ENCODE results near the gene ELOA.
A peak's percentile ranks its signal among the peaks of the same experiment; 100 is the strongest.
"Not testable (repeated sequence)": the region's sequence is repeated elsewhere in the genome, so short reads cannot be mapped to it uniquely, and the experiment has no call there.

The ELOA gene

GRCh38 chr1:23800400-23801337, 57.4 kb downstream of the ELOA start, which contains the start of gene GALE:
Gene GALE (minus strand): TSS chr1:23800754. CDS start chr1:23799007, 1,747 bp downstream.
- DNase-seq (ENCODE audit: low spot score): peak; percentile 97

- DNase-seq (ENCODE audit: low spot score): no peak
Observed at GRCh38 chr1:23801338-23801748, 58.1 kb downstream of the ELOA start.

GRCh38 chr1:23801876-23802275, 58.6 kb downstream of the ELOA start:
- DNase-seq (ENCODE audit: low spot score): no peak

- DNase-seq (ENCODE audit: low spot score): not testable (repeated sequence)
Observed at GRCh38 chr1:23802809-23803342, 59.6 kb downstream of the ELOA start.

DNA sequence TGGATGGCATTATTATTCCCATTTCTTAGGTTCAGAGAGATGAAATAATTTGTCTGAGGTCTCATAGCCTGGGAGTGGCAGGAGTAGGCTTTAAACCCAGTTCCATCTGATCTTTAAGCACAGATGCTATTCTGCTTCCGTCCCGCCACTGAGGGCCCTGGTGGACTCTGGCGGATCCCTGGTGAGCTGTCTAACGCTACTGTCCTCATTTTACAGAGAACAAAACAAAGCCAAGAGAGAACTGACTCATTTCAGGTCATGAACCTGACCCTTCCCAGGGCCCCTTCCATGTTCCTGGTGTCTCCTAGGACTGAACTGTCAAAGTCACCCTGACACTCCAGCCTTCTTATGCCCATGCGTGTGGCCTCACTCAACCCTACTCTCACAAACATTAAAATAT, 60.4 kb downstream of the ELOA start:
- no peak for DNase-seq (ENCODE audit: low spot score)

DNA sequence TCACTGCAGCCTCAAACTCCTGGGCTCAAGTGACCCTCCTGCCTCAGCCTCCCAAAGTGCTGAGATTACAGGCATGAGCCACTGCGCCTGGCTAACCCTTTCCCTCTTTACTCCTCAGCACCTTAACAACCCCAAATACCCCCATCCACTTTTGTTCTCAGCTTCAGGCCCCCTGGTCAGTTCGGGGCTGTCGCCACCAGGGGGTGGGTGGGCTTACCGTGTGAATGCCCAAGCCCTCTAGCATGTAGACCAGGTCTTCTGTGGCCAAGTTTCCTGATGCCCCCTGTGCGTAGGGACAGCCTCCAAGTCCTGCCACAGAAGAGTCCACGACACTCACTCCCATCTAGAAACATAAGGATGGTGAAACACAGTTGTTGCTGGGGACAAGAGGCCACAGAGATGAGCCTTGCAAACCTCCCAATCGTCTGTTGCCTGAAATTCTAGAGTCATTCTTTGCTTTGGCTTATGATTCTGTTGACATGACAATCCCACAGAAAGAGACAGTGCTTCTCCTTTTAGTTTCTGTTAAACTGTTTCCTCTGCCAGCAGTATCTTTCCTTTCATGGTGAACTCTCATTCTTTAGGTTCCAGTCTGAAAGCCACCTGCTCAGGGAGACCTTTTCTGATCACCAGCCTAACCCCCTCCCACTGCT, 61.0 kb downstream of the ELOA start:
- no peak for DNase-seq (ENCODE audit: low spot score)

GRCh38 chr1:23805025-23805424, 61.8 kb downstream of the ELOA start:
- no peak for DNase-seq (ENCODE audit: low spot score)

- DNase-seq (ENCODE audit: low spot score): no peak
Observed at GRCh38 chr1:23806280-23806679, 63.0 kb downstream of the ELOA start.

- no peak for DNase-seq (ENCODE audit: low spot score)
Observed at GRCh38 chr1:23807453-23807852, 64.2 kb downstream of the ELOA start.

DNA sequence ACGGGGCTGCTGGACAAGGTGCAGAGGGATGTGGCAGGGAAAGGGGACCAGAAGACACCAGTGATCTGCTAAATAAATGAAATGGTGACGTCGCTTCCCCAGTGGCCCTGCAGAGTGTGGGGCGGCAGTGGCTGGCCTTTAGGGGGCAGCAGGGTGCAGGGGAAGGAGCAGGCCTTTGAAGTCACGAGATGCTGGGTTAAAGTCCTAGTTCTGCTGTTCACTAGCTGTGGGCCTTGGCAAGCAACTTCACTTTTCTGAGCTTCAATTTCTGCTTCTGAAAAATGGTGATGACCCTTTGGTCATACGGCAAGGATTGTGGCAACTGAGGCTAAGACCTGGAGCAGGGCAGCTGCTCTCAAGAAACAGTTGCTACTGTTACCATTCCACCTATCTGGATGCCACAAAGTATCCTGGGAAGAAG, 66.5 kb downstream of the ELOA start:
- DNase-seq (ENCODE audit: low spot score): peak; percentile 83

DNA sequence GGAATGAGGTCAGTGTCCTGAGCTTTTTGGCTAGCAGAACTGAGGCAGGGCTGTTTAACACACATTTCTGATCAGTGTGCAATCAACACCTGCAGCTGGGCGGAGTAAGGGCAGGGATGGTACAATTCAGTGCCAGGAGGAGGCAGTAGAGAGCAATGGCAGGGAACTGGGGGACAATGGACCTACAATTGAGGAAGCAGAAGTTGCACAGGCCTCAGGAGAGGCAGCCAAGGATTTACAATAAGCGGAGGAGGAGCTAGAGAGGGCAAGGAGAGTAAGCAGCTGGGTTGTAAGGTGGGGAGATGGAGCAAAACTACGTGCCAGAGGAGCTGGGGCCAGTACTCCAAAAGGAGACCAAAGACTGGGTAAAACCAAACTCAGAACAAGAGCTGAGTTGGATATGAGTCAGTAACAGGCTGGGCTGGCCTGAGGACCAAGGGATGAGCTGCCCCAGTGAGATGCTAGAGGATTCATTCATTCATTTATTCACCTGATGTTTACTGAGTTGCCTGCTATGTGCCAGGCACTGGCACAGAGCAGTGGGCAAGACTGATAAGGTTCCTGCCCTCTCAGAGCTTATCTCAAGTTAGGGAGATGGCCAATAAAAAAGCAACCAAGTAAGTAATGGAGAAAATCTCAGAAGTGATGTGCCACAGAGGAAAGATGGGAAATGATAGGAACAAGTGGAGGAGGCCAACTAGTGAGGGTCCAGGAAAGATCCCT, 67.7 kb downstream of the ELOA start:
- peak; percentile 41 for DNase-seq (ENCODE audit: low spot score)
